HG03280 (cell line): ENCODE results near the gene MACROD2.

Experiments used
- ATAC-seq: cut with Tn5 transposase; IDR thresholded peaks from one replicate; pipeline ENCODE4 v1.9.1; 2021; ENCODE audit warnings: mild to moderate bottlenecking, moderate library complexity; ENCODE audit not compliant: unreplicated experiment

The MACROD2 gene

DNA sequence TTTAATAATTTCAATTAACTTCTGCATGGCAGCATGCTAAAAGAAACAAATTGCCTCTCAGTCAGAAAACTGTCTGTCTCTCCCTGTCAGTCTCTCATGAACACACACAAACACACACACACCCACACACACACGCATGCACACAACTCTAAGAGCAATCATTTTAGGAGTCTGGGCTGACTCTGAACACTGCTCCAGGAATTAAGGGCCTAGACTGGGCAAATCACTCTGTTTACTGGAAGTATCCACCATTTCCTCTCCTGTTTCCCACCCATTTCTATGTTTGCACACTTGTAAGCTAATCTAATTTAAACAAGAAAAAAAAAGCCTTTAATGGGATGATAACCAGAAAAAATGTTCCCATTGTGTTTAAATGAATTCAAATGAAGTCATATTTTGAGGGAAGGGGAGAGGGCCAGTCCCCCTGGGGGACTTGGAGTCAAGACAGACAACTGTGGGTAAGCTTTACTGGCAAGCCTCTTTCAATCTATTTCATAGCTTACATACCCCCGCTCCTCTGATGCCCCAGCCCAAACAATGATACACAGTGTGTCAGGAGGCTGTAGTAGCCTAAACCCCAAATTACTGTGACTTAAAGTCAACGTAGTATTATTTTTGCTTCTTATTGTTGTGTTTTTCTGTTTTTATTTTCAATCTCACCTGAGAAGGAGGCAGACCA lies 789.9 kb downstream of the MACROD2 start:
- no peak for ATAC-seq

DNA sequence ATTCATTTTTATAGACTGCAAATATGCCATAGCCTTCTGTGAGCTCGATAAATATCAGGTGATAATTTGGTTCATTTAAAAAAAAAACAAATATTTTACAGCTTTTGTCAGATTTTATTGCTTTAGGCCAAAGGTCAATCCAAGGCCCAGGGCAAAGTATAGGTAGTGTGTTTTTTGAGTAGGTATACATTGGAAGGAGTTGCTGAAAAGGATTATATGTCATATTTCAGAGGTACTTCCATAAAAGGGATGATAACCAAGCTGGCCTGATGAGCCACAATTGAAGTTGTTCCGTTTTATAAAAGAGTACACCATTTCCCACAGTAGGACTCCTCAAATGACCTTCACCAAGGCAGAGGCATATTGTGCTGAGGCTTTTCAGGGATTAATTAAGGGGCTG lies 794.9 kb downstream of the MACROD2 start:
- ATAC-seq, result no peak

DNA sequence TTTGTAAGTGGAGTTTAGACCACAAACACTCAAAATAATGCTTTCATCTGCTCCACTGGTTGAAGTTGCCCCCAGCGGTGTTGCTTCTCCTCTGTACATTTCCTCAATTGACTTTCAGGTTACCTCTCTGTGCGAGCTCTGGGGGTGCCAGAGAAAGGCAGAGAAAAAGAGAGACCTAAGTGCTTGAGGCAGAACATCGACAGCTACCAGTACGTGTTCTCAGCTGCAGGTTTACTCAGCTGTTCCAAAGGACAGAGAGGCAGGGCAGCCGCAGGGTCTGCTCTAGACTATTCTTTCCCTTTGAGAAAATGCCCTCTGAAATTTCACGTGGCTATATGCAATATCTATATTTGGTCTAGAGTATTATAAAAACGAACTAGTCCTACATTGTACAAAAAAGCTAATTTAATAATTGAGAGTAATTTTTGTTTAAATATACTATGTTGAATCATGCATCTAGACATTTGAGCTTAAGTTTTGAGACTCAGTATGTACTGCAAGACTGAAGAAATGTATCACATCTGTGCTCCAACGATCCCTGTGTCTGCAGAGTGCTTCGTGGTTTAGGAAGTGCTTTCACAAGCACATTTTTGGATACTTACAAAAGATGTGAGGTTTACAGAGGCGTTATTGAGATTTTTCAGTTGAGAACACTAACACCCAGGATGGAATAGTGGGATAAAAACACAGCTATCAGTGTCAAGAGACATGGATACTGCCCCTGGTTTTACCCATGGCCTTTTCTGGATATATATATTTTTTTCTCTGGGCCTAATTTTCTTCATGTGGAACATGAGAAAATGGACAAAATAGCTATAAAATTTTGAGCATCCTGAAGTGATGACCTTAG lies 795.7 kb downstream of the MACROD2 start:
- no peak for ATAC-seq

DNA sequence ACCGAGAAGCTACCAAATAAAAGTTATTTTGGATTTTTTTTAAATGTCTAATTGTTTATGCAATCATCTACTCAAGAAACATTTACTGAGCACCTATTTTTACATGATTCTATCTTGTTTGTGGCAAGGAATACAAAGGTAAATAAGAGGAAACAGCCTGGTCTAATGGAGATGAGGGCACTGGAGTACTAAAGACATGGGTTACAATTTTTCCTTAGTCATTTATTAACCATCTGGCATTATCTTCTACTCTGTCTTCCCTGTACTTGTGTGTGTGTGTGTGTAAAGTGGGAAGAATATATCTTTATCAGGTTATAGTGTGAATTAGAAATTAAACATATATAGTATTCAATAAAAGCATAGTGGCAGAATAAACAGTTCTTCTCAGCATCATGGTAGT lies 797.6 kb downstream of the MACROD2 start:
- ATAC-seq, result no peak

DNA sequence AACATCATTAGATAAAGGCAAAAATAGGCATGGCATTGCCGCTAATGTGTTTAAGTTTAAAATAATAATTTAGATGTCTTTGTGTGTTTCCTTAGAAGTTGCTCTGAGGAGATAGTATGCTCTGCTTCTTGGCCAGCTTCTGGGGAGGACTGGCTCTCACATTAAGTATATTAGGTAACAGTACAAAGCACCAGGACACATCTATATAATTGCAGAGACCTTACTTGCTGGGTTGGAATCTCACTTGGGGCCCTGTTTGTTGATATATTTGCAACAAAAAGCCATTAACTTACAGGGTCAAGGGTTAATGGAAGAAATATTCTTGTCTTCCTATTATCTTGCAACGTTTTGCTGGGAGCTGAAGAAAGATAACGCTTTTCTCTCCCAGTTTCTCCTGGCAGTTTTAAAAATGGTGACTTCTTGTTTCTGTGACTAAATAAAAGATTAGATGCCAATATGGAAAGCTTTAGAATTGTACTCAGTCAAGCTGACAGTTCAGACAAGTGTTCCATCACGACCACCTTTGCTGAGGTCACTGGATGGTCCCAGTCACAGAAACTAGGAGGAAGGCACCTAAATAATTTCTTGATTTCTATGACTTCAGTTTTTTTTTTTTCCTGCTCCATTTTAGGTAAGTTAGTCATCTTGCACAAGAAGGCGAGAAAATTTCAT lies 804.4 kb downstream of the MACROD2 start:
- ATAC-seq, result no peak

DNA sequence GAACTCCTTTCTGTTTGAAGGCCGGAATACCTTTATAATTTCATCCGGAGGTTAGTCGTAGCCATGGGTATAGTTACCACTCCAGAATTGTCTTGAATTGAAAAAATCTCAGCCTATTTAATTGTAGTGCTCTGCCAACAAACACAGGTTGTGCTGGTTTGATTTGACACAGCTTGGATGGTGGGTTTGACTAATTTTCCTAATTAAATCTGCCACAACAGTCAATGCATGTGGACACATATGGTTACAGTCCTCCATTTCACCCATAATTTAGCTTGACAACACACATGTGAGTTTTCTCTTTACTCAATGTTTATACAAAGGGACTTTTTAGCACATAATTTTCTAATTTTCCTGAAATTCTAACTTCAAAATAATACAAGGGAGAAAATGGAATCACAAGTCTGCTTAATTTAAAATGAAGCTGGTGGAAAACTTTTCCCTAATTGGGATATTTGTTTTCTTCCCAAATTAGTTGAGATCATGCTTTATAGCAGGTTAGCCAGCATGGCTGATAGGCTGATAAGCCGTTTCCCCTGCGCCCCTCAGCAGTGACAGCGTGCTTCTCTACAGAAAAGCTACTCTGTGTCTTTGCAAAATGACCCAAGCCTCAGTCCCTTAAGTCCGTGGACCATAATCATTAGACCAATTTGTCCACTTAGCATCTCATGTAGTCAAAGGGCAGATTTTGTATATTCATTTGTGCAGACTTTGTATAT lies 805.5 kb downstream of the MACROD2 start:
- no peak for ATAC-seq

DNA sequence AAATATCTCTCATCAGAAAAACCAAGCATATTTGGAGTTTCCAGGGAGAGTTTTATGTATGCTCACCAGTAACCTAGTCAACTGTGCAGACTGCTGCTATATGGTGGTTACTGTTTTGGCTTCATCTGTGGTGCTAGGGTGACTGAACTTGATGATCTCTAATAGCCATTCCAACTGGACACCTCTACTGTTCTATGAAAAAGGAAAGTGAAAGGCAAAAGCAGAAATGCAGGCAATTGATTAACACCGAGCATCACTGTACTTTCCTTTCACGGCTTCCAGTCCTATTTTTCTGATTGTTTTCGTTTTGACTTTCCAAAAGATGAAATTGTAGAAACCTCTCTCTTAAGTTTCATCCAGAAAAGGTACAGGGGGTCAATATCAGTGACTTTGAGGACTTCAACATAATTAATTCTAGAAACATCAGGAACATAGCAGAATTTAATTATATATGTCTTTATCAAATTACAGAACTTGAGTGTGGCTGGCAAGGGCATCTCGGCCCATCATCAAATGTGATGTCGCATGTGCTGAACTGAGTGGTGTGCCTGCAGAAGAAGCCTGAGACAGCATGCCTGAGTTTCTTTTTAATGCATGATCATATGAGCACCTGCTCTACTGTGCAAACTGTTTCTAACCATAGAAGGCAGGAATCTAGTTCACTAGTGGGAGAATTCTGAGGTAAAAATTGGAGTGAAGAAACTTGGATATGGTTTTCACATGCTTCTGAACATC lies 806.4 kb downstream of the MACROD2 start:
- ATAC-seq, result no peak

DNA sequence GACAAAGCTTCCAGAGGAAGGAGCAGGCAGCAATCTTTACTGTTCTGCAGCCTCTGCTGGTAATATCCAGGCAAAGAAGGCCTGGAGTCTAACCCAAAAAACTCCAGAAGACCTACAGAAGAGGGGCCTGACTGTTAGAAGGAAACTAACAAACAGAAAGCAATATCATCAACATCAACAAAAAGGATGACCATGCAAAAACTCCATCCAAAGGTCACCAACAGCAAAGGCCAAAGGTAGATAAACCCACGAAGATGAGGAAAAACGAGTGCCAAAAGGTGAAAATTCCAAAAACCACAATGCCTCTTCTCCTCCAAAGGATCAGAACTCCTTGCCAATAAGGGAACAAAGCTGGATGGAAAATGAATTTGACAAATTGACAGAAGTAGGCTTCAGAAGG lies 811.9 kb downstream of the MACROD2 start:
- ATAC-seq, result no peak

DNA sequence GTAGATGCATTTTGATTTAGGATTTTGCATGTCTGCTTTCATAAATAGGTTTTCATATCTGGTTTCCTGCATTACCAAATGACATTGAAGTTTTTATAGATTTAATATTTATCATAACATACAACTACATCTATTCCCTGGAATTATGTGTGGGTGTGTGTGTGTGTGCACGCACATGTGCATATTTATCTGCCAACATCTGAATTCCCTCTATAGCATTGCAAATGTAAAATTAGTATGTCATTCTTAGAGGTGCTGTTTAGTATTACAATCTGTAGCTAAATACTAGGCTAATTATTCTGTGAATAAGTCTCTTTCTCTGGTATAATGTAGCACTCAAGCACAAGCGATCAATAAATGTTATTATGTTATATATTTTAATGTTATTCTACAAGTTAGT lies 820.0 kb downstream of the MACROD2 start:
- ATAC-seq, result no peak

DNA sequence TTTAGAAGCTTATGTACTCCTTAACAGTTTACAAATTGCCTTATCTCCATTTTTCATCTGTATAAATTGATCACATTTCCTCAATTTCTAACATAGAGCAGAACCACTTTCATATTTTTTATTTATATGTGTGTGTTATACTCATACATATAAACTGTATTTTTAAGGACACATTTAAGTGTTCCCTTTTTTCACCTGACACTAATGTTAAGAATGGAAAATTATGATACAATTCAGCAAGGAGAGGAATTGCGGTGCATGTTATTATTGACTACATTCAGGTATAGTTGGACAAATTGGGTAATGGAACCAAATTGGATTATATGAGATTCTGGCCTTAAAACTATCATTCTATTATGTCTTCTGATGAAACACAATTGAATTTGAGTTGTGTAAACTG lies 821.2 kb downstream of the MACROD2 start:
- no peak for ATAC-seq

DNA sequence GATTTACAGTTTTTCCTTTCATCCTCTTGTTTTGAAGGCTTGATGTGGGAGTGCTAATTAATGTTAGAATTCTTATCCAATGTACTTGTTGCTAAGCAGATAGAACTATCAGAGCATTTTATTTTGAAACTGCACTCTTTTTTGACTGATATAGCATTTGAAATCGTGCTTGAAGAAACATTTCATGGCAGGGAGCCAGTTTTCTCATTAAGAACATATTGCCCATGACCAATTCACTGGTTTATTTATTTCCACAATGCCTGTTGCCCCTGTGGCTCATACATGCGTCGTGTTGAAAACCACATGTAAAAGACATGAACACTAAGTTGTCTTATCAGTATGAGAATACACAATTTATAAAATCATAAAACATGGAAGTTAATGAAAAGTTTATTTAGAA lies 821.8 kb downstream of the MACROD2 start:
- no peak for ATAC-seq

DNA sequence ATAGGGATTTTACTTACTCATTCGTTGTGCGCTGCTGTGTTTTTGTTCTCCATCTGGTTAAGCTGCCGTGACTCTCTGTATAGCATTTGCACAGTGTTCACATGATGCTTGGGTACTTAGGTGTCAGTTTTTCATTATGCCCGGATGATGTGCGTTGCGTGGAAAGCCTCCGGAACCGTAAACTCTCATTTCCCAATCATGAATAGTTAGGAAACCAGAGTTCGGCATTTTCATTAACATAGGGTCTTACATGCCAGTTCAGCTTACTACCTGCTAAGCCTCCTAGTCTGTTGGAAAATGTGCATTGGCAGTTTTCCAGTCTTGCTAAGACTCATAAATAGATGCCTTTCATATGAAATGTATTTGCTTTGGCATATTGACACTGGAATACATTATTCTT lies 825.5 kb downstream of the MACROD2 start:
- no peak for ATAC-seq

DNA sequence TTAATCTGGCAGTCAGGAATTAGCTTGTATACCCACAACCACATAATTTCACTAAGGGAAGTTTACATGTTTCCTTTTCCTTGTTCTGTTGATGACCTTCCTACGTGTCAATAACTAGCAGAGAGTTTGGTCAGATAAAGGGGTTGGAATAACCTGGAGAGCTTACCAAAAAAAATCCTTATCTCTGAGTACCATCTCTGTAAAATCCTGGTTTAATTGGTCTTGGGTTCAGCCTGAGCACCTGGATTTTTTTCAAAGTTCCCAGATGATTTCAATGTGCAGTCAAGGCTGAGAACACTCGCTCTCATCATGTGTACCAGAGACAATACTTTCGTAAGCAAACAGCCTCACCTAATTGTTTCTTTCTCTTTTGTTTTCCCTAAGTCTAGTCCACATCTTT lies 825.9 kb downstream of the MACROD2 start:
- ATAC-seq, result no peak

DNA sequence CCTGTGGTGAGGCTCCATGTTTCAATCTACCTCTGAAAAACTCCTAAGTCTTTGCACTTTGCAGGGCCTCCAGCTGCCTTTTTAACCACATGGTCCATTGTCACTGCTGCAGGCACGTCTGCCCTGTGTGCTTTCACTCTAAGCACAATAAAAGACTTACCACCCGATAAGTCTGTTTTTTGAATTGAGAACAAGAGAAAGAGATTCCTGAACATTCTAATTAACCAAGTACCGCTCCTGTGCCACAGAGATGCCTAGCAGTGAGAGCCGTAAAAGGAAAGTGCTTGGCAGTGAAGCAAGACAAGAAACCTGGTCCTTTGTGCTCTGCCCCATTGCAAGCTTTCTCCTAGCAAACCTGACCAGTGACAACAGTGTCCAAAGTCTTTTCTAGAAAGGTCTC lies 829.7 kb downstream of the MACROD2 start:
- ATAC-seq, result no peak

DNA sequence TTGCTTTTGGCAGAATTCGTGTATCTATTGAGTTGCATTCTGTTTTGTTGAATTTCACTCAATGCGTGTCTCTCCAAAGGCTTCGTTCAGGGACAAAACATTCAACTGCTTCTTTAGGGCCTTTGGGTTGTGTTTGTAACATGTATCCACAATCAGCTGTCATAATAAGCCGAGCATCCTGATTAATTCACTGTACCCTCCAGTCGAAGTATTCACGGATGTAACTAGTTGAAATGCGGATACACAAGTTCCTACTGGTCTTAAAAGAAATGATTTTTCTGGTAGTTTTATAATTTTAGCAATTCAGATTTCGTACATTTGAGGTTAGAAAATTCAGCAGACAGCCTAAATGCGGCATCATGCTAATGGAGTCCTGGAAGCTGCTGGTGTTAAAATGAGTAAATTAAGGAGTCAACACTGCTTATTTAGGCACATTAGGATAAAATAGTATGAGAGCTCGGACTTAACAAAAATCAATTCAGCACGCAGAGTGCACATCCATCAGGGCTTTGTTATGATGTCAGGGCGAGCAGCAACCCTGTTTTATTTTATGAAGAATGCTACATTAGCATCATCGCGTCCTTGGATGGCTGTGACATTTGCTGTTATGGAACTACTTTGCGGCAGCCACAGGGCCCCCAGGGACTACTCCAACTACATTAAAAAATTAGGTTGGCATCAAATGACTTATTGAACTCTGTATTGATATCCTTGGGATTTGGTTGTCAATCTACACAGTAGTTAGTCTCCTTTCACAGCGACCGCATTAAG lies 831.4 kb downstream of the MACROD2 start:
- no peak for ATAC-seq

DNA sequence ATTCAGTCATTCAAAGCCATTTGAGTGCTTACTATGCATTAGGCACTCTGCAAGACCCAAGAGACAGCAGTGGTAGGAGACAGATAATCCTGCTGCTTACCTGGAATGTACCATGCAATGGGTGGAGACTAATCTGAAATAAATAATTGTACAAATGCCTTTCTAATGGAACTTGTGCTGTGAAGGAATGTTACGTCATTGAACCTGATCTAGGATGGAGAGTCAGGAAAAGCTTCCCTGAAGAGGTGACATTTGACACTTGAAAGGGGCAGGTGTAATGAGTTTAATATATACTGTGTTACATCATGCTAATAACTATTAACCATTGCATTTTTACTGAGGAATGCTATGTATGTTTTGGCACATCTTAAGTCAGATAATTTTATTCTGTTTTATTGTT lies 833.1 kb downstream of the MACROD2 start:
- no peak for ATAC-seq

DNA sequence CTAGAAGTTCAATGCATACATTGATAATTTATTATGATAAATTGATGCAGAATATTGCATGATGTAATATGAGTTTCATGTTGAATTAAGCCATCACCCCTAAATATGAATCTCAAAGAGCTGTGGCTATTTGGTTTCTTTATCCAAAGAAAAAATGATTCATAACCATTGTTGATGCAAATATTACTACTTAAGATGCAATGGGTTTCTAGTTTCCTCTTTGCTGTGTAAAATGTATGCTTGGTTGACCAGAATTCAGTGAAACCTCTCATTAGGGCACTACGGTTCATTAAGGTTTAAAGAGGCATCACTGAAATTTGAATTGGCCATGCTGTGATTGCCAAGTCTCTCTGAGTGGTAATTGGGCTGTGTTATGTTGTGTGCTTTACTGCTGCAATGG lies 834.6 kb downstream of the MACROD2 start:
- no peak for ATAC-seq

DNA sequence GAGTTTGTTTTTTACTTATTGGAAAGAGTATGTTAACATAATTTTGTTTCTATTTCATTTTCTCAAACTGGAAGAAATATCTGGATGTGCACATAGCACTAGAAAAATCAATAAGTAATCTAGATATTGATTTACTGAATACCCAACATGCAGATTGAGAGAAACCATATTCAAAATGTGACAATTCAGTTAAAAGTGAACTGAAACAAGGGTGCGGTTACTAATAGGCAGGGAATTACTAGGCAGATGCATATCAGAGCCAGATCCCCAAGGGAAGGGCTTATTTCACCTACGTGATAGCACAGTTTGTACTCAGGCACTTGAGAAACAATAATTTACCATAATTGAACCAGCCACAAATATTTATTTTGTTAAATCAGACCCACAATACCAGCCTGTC lies 835.1 kb downstream of the MACROD2 start:
- peak; percentile 73 for ATAC-seq

DNA sequence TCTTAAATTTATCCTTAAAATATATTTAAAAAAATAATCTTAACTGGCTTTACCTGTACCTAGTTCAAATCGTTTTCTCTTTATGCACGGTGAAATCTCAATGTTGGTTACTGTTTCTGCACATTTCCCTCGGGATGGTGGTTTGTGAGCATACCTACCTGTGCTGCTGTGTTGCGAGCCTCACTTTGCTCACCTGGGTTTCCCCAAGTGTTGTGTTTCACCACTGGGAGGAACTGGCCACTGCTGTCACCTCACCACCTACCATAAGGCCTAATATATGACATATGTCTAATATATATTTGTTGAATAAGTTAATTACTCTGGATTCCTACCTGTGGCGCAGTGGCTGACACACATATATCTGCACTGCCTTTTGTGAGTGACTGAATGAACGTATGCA lies 835.6 kb downstream of the MACROD2 start:
- no peak for ATAC-seq

DNA sequence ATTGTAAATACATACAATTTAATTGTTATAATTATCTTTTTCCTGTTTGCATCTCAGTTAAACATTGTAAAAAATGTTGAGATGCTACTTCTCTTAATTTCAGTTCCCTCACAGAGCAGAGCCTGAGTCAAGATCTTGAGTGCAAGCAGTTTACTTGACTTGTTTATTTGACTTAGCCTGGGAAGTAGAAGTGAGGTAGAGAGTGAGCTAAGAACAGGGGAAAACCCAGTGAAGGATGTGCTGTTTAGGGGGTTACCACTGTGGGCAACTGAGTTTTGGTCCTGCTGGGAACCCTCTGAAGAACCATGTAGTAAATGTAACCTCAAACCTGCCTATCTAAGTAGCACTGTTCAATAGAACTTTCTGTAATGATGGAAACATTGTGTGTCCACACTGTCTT lies 837.3 kb downstream of the MACROD2 start:
- peak; percentile 56 for ATAC-seq
